ENCODE measurements around the gene TRAPPC3L.

DNA sequence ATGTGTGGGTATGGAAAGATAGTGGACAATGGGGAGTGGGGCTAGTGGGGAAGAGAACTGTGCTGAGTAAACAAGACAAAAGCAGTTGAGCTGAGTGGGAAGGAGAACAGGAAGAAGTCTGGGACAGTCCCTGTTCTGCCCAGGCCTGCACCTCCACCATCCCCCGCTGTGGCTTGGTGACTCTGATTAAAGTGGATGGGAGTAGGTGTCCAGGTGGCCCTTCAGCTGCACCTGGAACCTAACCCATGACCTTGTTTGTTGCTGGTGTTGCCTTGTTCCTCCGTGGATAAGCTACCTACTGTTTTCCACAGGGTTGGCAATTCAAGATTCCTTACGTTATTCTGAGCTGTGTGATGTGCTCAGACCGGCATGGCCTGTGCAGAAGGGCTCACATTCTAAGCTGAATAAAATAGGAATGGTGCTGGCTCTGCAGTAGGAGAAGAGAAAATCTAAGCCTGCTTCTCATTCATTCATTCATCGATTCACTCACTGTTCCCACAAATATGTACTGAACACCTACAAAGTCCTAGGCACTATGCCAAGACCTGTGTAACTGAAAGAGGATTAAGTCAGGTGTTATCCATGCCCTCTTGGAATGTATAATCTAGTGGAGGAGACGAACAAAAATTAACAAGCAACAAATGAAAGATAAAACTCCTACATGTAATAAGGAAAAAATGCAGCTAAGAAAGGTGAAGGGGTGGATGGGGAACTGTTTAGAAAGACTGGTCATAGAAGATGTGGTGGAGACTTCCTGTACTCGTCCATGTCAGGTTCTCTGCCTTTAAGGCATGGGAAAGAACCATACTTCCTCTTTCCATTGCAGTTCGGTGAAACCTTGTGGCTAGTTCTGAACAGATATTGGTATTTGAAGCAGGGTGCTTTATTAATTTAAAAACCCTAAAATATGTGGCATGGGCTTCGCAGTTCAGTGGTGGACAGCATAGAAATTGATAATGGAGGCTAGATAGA is 94.4 kb downstream of the TRAPPC3L start:
- TF ChIP-seq, protein P1, sequence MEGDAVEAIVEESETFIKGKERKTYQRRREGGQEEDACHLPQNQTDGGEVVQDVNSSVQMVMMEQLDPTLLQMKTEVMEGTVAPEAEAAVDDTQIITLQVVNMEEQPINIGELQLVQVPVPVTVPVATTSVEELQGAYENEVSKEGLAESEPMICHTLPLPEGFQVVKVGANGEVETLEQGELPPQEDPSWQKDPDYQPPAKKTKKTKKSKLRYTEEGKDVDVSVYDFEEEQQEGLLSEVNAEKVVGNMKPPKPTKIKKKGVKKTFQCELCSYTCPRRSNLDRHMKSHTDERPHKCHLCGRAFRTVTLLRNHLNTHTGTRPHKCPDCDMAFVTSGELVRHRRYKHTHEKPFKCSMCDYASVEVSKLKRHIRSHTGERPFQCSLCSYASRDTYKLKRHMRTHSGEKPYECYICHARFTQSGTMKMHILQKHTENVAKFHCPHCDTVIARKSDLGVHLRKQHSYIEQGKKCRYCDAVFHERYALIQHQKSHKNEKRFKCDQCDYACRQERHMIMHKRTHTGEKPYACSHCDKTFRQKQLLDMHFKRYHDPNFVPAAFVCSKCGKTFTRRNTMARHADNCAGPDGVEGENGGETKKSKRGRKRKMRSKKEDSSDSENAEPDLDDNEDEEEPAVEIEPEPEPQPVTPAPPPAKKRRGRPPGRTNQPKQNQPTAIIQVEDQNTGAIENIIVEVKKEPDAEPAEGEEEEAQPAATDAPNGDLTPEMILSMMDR (conservative IDR thresholded peaks at IDR 0.05; ENCODE audit: low read depth, low read length) = no peak
- no peak for TF ChIP-seq EZH2 (IDR thresholded peaks at IDR 0.05; ENCODE audit: borderline replicate concordance, low read depth, low read length, poor library complexity, severe bottlenecking)

All from A673 (cell line).